Liver (tissue), 9 donors: ENCODE results near the gene TSC1. TPM values are rescaled to one million over a fixed set of nuclear protein-coding genes. Genes with fewer than 3 reads are reported as not detected.

Experiments
- DNase-seq: peaks from one replicate; pipeline ENCODE4 v3.0.0-alpha.2; 2017; ENCODE audit warnings: low spot score
- H3K27ac ChIP-seq, 2 donors: one replicate each; pipeline ENCODE4 v1.7.0; 2013; ENCODE audit warnings: inconsistent platforms in 2 of 2, low read length in 2 of 2, control low read depth in 1 of 2, low read depth in 1 of 2, mild to moderate bottlenecking in 1 of 2
- H3K27me3 ChIP-seq, 4 donors: one replicate each; pipeline versions ENCODE4 v1.6.1 to v1.7.0; 2013; ENCODE audit warnings: low read length in 3 of 4, inconsistent platforms in 1 of 4, mild to moderate bottlenecking in 1 of 4, moderate library complexity in 1 of 4; ENCODE audit not compliant: control insufficient read depth in 4 of 4, insufficient read depth in 4 of 4
- H3K36me3 ChIP-seq, 4 donors: one replicate each; pipeline versions ENCODE4 v1.6.1 to v1.7.0; 2013; ENCODE audit warnings: low read length in 3 of 4, mild to moderate bottlenecking in 3 of 4, low read depth in 1 of 4, moderate library complexity in 1 of 4; ENCODE audit not compliant: control insufficient read depth in 4 of 4, insufficient read depth in 3 of 4
- H3K4me1 ChIP-seq, 4 donors: one replicate each; pipeline versions ENCODE4 v1.6.1 to v1.7.0; 2013; ENCODE audit warnings: low read length in 3 of 4, mild to moderate bottlenecking in 3 of 4, moderate library complexity in 1 of 4; ENCODE audit not compliant: control insufficient read depth in 4 of 4, insufficient read depth in 4 of 4
- H3K4me3 ChIP-seq, 3 donors: one replicate each; pipeline versions ENCODE4 v1.6.1 to v1.7.0; 2013; ENCODE audit warnings: low read length in 3 of 3, control low read depth in 1 of 3, low read depth in 1 of 3, mild to moderate bottlenecking in 1 of 3
- H3K9ac ChIP-seq, 2 donors: one replicate each; pipeline ENCODE4 v1.7.0; 2013; ENCODE audit warnings: low read length in 2 of 2, mild to moderate bottlenecking in 2 of 2, moderate library complexity in 2 of 2, control low read depth in 1 of 2, low read depth in 1 of 2
- H3K9me3 ChIP-seq, 4 donors: one replicate each; pipeline versions ENCODE4 v1.6.1 to v1.7.0; 2013; ENCODE audit warnings: low read length in 3 of 4; ENCODE audit not compliant: control insufficient read depth in 4 of 4
- EGR1 ChIP-seq, 2 donors: IDR thresholded peaks; 2 replicates each; pipeline ENCODE4 v1.6.1; 2016 to 2018; ENCODE audit warnings: antibody characterized with exemption in 2 of 2, low read depth in 2 of 2
- FOXA1 ChIP-seq: IDR thresholded peaks from 2 replicates; pipeline ENCODE4 v1.6.1; 2016; ENCODE audit warnings: antibody characterized with exemption
- FOXA2 ChIP-seq: IDR thresholded peaks from 2 replicates; pipeline ENCODE4 v1.6.1; 2016; ENCODE audit warnings: antibody characterized with exemption
- GABPA ChIP-seq, 2 donors: IDR thresholded peaks in 1 of 2; conservative IDR thresholded peaks in 1 of 2; 2 replicates each; pipeline ENCODE4 v1.6.1; 2016; ENCODE audit warnings: antibody characterized with exemption in 2 of 2, mild to moderate bottlenecking in 1 of 2, moderate library complexity in 1 of 2
- HNF4A ChIP-seq, 2 donors: conservative IDR thresholded peaks; 2 replicates each; pipeline ENCODE4 v1.6.1; 2016; ENCODE audit warnings: antibody characterized with exemption in 2 of 2, mild to moderate bottlenecking in 2 of 2
- HNF4G ChIP-seq: IDR thresholded peaks from 2 replicates; pipeline ENCODE4 v1.6.1; 2016; ENCODE audit warnings: antibody characterized with exemption
- JUND ChIP-seq, 2 donors: IDR thresholded peaks; 2 replicates each; pipeline ENCODE4 v1.6.1; 2016; ENCODE audit warnings: antibody characterized with exemption in 2 of 2
- NR2F2 ChIP-seq: IDR thresholded peaks from 2 replicates; pipeline ENCODE4 v1.6.1; 2016; ENCODE audit warnings: antibody characterized with exemption
- RAD21 ChIP-seq, 2 donors: IDR thresholded peaks; 2 replicates each; pipeline ENCODE4 v1.6.1; 2016; ENCODE audit warnings: antibody characterized with exemption in 2 of 2, mild to moderate bottlenecking in 2 of 2
- RXRA ChIP-seq, 2 donors: IDR thresholded peaks; 2 replicates each; pipeline ENCODE4 v1.6.1; 2017 to 2018; ENCODE audit warnings: antibody characterized with exemption in 2 of 2, mild to moderate bottlenecking in 1 of 2
- TAF1 ChIP-seq: conservative IDR thresholded peaks from 2 replicates; pipeline ENCODE4 v1.6.1; 2016; ENCODE audit warnings: antibody characterized with exemption, mild to moderate bottlenecking
- YY1 ChIP-seq: IDR thresholded peaks from 2 replicates; pipeline ENCODE4 v1.6.1; 2016; ENCODE audit warnings: antibody characterized with exemption, mild to moderate bottlenecking
- whole genome bisulfite sequencing: extraction: QIAGEN DNeasy Blood & Tissue Kit; methylation state at CpG from one replicate; pipeline ENCODE4 v1.1.7; 2013; 5-methylcytosine and 5-hydroxymethylcytosine counted together
- polyA plus RNA-seq, 2 donors: library from polyadenylated mRNA; stranded (reverse) in 1 of 2; unstranded in 1 of 2; fragments of 200-250 nt in 1 of 2; fragments of >200 nt in 1 of 2; fragmentation: Nextera tagmentation in 1 of 2; extraction: Ambion mirVana in 1 of 2; gene quantifications; one replicate each; pipeline versions ENCODE4 v1.2.1 to v1.2.3, GENCODE V29; 2013 to 2015
- total RNA-seq, 2 donors: library from RNA; depleted of rRNA; stranded (reverse); fragments of >200 nt; gene quantifications; one replicate each; pipeline ENCODE4 v1.2.3, GENCODE V29; 2014
- TF ChIP-seq, protein P1 (sequence below): fragments of 150-350 bp; IDR thresholded peaks from 2 replicates; pipeline ENCODE4 v1.5.1; 2017; ENCODE audit warnings: improper control_type of control experiment, low read depth, low read length; ENCODE audit not compliant: missing input control
- TF ChIP-seq, protein P2 (sequence below): IDR thresholded peaks from 2 replicates; pipeline ENCODE4 v1.6.1; 2016; ENCODE audit warnings: antibody characterized with exemption
- TF ChIP-seq, protein P3 (sequence below): IDR thresholded peaks from 2 replicates; pipeline ENCODE4 v1.6.1; 2016; ENCODE audit warnings: antibody characterized with exemption
- TF ChIP-seq, protein P4 (sequence below): IDR thresholded peaks from 2 replicates; pipeline ENCODE4 v1.6.1; 2016; ENCODE audit warnings: antibody characterized with exemption
- TF ChIP-seq, protein P5 (sequence below): IDR thresholded peaks from 2 replicates; pipeline ENCODE4 v1.6.1; 2016; ENCODE audit warnings: antibody characterized with exemption, mild to moderate bottlenecking
- donor health status: healthy.
- donor health status: healthy.
- donor health status: healthy.
- donor health status: healthy.
- donor health status: healthy.

Gene TSC1
- total and polyA plus RNA-seq, 4 donors = 4.6 to 33.5 (median 15.6) TPM

DNA sequence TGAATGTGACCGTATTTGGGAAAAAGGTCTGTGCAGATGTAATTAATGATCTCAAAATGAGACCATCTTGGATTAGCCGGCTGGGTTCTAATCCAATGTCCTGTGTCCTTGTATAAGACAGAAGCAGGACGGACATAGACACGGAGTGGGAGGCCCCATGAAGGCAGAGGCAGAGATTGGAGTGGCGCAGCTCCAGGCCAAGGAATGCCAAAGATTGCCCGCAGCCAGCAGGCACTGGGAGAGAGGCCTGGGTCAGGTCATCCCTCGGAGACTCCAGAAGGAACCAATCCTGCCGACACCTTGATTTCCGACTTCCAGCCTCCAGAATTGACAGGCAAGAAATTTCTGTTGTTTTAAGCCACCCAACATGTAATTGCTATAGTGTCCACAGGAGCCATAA, 21.1 kb upstream of the TSC1 start:
- H3K4me3 ChIP-seq = no peak overlapping the region
- no peaks in the 10 kb centered on the region for H3K36me3 ChIP-seq
- H3K27ac ChIP-seq = no peak overlapping the region
- H3K27me3 ChIP-seq = peaks cover 0 to 8% (median 0%) of the 10 kb centered on the region in 4 donors
- no peaks in the 10 kb centered on the region for H3K4me1 ChIP-seq
- no peak for DNase-seq
- no peak overlapping the region for H3K9ac ChIP-seq
- TF ChIP-seq, protein P1, sequence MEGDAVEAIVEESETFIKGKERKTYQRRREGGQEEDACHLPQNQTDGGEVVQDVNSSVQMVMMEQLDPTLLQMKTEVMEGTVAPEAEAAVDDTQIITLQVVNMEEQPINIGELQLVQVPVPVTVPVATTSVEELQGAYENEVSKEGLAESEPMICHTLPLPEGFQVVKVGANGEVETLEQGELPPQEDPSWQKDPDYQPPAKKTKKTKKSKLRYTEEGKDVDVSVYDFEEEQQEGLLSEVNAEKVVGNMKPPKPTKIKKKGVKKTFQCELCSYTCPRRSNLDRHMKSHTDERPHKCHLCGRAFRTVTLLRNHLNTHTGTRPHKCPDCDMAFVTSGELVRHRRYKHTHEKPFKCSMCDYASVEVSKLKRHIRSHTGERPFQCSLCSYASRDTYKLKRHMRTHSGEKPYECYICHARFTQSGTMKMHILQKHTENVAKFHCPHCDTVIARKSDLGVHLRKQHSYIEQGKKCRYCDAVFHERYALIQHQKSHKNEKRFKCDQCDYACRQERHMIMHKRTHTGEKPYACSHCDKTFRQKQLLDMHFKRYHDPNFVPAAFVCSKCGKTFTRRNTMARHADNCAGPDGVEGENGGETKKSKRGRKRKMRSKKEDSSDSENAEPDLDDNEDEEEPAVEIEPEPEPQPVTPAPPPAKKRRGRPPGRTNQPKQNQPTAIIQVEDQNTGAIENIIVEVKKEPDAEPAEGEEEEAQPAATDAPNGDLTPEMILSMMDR = no peak
- TF ChIP-seq TAF1 = no peak
- no peak for TF ChIP-seq RAD21 (IDR thresholded peaks at IDR 0.05)
- TF ChIP-seq GABPA (IDR thresholded peaks at IDR 0.05 in 1 of 2, conservative IDR thresholded peaks at IDR 0.05 in 1 of 2) = no peak
- TF ChIP-seq, protein P2, sequence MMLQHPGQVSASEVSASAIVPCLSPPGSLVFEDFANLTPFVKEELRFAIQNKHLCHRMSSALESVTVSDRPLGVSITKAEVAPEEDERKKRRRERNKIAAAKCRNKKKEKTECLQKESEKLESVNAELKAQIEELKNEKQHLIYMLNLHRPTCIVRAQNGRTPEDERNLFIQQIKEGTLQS = no peak
- TF ChIP-seq NR2F2 = no peak
- no peak for TF ChIP-seq RXRA (IDR thresholded peaks at IDR 0.05)
- TF ChIP-seq FOXA2 = no peak
- no peak for TF ChIP-seq HNF4G
- TF ChIP-seq, protein P3, sequence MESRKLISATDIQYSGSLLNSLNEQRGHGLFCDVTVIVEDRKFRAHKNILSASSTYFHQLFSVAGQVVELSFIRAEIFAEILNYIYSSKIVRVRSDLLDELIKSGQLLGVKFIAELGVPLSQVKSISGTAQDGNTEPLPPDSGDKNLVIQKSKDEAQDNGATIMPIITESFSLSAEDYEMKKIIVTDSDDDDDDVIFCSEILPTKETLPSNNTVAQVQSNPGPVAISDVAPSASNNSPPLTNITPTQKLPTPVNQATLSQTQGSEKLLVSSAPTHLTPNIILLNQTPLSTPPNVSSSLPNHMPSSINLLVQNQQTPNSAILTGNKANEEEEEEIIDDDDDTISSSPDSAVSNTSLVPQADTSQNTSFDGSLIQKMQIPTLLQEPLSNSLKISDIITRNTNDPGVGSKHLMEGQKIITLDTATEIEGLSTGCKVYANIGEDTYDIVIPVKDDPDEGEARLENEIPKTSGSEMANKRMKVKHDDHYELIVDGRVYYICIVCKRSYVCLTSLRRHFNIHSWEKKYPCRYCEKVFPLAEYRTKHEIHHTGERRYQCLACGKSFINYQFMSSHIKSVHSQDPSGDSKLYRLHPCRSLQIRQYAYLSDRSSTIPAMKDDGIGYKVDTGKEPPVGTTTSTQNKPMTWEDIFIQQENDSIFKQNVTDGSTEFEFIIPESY = no peak
- no peak for TF ChIP-seq EGR1 (IDR thresholded peaks at IDR 0.05; ENCODE audit: low read depth in 2 of 2)
- TF ChIP-seq HNF4A (conservative IDR thresholded peaks at IDR 0.05) = no peak
- TF ChIP-seq YY1 = no peak
- TF ChIP-seq, protein P4, sequence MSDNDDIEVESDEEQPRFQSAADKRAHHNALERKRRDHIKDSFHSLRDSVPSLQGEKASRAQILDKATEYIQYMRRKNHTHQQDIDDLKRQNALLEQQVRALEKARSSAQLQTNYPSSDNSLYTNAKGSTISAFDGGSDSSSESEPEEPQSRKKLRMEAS = no peak
- no peak for TF ChIP-seq JUND (IDR thresholded peaks at IDR 0.05)
- WGBS = 91% methylated on average over 9 of the region's 9 CpGs
- no peaks in the 10 kb centered on the region for H3K9me3 ChIP-seq

DNA sequence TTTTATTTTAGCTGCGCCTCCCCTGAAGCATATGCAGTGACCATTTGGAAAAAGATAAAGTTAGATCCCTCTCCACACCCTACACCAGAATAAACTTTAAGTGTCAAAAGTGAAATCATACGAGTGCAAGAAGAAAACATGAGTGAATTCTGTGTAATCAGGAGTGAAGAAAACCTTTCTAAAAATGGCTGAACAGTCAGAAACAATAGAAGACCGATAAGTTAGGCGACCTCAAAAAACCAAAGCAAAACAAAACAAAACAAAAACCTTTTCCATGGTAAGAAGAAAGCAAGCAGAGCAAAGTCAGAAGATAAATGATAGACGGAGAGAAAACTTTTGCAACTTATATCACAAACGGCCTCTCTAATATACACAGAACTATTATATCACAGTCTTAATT, 16.6 kb upstream of the TSC1 start:
- peaks cover 0 to 6% (median 3%) of the 10 kb centered on the region in 4 donors for H3K9me3 ChIP-seq
- no peak overlapping the region for H3K9ac ChIP-seq
- no peak overlapping the region for H3K4me3 ChIP-seq
- no peak overlapping the region for H3K27ac ChIP-seq
- H3K4me1 ChIP-seq = no peaks in the 10 kb centered on the region
- TF ChIP-seq, protein P4 = no peak
- TF ChIP-seq RXRA (IDR thresholded peaks at IDR 0.05) = no peak
- TF ChIP-seq, protein P1 = no peak
- no peak for TF ChIP-seq JUND (IDR thresholded peaks at IDR 0.05)
- no peak for TF ChIP-seq YY1
- TF ChIP-seq, protein P5, sequence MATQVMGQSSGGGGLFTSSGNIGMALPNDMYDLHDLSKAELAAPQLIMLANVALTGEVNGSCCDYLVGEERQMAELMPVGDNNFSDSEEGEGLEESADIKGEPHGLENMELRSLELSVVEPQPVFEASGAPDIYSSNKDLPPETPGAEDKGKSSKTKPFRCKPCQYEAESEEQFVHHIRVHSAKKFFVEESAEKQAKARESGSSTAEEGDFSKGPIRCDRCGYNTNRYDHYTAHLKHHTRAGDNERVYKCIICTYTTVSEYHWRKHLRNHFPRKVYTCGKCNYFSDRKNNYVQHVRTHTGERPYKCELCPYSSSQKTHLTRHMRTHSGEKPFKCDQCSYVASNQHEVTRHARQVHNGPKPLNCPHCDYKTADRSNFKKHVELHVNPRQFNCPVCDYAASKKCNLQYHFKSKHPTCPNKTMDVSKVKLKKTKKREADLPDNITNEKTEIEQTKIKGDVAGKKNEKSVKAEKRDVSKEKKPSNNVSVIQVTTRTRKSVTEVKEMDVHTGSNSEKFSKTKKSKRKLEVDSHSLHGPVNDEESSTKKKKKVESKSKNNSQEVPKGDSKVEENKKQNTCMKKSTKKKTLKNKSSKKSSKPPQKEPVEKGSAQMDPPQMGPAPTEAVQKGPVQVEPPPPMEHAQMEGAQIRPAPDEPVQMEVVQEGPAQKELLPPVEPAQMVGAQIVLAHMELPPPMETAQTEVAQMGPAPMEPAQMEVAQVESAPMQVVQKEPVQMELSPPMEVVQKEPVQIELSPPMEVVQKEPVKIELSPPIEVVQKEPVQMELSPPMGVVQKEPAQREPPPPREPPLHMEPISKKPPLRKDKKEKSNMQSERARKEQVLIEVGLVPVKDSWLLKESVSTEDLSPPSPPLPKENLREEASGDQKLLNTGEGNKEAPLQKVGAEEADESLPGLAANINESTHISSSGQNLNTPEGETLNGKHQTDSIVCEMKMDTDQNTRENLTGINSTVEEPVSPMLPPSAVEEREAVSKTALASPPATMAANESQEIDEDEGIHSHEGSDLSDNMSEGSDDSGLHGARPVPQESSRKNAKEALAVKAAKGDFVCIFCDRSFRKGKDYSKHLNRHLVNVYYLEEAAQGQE = no peak
- no peak for TF ChIP-seq HNF4G
- TF ChIP-seq NR2F2 = no peak
- TF ChIP-seq EGR1 (IDR thresholded peaks at IDR 0.05; ENCODE audit: low read depth in 2 of 2) = no peak
- TF ChIP-seq FOXA2 = no peak
- TF ChIP-seq TAF1 = no peak
- TF ChIP-seq FOXA1 = no peak
- TF ChIP-seq, protein P3 = no peak
- TF ChIP-seq GABPA (IDR thresholded peaks at IDR 0.05 in 1 of 2, conservative IDR thresholded peaks at IDR 0.05 in 1 of 2) = no peak
- no peak for TF ChIP-seq RAD21 (IDR thresholded peaks at IDR 0.05)
- DNase-seq = no peak
- 77% methylated on average over 6 of the region's 6 CpGs for WGBS
- H3K27me3 ChIP-seq = peaks cover 0 to 5% (median 0%) of the 10 kb centered on the region in 4 donors
- H3K36me3 ChIP-seq = no peaks in the 10 kb centered on the region
